Cortex of kidney (tissue), 1 donor: ENCODE measurements around the gene YJEFN3.

Experiments used
- DNase-seq: peaks from one replicate; lab custom pipeline; 2025; lab: John Stamatoyannopoulos, UW

YJEFN3 gene, protein sequence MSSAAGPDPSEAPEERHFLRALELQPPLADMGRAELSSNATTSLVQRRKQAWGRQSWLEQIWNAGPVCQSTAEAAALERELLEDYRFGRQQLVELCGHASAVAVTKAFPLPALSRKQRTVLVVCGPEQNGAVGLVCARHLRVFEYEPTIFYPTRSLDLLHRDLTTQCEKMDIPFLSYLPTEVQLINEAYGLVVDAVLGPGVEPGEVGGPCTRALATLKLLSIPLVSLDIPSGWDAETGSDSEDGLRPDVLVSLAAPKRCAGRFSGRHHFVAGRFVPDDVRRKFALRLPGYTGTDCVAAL

GRCh38 chr19:19528721-19529490, at the start of gene YJEFN3:
Gene YJEFN3 (plus strand): TSS chr19:19528911. CDS start chr19:19528933, 22 bp downstream.
- no peak for DNase-seq

DNA sequence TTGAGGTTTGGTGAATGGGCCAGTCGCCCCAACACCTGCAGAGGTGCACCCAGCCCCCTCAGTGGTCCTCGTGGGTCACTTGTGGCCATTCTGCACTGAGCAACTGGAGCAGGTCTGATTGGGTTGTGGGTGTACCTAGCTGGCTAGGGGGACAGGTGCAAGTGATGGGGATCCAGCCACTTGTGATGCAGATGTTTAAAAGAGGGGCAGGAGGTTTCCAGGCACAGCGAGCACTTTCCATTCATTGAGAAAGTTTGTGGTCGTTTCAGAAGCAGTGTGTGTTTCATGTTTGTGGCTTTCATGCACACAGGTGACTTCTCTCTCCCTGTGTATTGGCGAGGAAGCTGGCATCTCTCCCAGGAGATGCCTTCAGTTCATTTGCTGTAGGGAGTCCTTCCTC, 48.0 kb upstream of the YJEFN3 start:
- DNase-seq = no peak

GRCh38 chr19:19482809-19483596, 45.7 kb upstream of the YJEFN3 start:
- DNase-seq = no peak

DNA sequence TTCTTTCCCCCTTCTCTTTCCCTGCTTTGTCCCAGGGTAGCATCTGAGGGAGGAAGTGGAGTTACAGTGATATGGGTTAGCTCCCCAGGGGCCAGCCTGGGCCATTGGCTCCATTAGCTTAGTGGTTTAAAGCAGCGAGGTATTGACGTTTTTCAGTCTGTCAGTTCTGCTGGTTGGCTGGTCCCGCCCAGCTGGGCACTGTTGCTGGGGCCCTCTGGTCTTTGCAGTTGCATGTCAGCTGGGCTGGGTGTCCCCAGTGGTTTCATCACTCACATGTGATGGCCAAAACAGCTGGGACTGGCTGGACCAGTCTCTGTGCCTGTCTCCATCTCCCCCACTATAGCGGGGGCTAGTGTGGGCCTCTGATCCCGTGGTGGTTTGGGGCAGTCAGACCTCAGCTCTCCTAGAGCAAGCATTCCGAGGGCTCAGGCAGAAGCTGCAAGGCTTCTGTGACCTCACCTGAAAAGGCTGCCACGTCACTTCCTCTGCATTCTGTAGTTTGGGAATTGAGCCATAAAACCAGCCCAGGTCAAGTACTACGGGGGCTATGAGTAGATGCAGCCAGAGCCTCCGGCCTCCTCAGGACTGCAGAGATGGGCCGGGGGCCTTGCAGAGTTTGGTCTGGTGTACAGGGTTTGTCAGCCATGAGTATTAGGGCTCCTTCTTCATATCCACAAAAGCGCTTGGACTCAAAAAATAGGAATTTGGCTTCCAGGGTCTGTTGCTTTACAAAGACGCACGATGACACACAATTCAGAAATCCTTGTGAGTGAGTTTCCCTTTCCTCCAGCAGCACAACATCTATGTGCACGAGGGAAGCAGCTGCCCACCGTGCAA, 43.3 kb upstream of the YJEFN3 start:
- no peak for DNase-seq

DNA sequence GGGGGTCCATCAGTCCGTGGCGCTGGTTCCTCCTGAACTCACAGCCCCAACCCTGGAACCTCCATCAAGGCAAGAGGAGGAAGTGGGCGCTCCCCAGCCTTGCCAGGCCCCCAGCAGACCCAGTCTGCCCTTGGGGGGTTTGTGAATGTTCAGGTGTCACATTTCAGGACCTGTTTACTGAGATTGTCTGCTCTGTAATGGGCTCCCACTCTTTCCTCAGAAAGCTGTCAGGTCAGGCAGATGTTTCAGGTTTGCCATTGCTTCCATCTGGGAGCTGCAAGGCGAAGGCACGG, 42.8 kb upstream of the YJEFN3 start:
- no peak for DNase-seq

DNA sequence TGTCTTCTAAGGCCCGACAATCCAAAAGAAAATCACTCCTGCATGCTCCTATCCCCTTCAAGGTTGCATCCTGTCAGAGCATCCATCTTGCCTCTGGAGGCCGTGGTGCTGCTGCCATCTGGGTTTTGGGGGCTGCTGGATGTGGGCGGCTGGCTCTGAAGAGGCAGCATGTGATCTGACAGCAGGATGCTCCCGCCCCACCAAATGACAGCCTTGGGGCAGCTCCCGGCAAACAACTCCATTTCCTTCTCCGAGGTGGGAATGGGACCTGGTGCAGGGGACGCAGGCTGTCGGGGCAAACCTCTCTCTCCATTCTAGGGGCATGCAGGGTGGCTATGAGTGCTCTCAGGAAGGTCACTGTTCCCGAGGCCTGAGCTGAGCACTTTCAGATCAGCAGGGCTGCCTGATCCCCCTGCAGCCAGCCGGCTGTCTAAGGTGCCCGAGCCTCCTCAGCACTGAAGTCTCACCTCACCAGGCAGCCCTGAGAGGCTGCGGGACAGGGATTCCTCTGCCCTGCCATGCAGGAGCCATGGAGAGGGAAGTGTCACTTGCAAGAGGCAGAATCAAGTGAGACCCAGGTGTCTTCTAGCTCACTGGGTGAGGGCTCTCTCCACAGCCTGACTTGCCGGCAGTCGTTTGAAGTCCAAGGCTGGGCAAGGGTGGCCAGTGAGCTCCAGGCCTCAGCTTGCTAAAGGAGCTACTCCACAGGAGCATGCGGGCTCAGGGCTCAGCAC, 42.2 kb upstream of the YJEFN3 start:
- no peak for DNase-seq

GRCh38 chr19:19487077-19487949, 41.4 kb upstream of the YJEFN3 start:
- DNase-seq = no peak

GRCh38 chr19:19487950-19488874, 40.5 kb upstream of the YJEFN3 start:
- DNase-seq = no peak

DNA sequence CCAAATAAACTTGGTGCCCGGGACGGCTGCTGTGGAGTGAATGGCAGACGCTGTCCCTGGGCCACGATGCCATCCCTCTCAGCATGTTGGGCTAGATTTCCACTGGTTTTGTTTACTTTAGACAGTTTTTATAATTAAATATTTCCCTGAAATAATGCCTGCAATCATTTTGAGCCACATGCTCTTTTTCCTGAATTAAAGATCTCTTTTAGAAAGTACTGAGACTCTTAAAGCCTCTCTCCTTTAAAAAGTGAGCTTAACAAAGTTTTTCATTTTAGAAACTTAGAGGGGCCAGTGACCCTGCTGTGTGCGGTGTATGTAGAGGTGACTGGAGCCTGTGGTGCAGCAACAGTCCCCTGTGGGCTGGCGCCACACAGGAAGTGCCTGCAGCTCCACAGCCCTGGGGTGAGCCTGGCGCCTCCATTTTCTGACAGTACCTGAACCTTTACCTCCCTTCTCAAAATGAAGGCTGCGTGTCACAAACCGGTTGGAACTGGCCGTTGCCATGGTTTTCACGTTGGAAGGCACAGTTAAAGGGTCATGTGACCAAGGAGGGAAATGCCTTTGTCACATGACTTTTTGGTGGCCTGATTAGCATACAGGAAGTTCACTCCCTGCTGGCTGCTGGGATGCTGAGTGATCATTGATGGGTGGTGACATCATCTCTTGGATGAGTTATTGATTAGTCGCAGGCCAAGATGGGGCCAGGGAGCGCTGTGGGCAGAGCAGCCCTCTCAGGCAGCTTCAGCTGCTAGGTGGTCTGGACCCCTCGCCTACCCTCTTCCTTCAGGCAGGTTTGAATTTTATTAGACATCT, 39.6 kb upstream of the YJEFN3 start:
- DNase-seq = no peak

DNA sequence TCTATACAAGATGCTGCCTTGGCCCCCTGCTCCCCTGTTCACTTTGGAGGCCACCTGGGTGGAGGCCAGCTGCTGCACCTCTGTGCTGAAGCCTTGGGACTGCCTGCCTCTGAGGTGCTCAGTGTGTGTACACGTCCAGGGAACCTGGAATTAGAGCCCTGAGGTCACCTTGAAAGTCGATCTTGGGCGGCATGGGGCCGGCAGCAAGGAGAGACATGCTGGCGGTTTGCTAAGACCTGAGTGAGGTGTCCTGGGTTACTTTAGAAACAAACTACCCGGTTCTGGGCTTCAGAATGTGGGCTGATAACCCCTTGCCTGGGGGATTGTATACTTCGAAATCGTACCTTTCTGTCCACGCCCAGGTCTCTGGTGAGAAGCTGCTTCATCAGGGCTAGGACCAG, 38.9 kb upstream of the YJEFN3 start:
- no peak for DNase-seq

DNA sequence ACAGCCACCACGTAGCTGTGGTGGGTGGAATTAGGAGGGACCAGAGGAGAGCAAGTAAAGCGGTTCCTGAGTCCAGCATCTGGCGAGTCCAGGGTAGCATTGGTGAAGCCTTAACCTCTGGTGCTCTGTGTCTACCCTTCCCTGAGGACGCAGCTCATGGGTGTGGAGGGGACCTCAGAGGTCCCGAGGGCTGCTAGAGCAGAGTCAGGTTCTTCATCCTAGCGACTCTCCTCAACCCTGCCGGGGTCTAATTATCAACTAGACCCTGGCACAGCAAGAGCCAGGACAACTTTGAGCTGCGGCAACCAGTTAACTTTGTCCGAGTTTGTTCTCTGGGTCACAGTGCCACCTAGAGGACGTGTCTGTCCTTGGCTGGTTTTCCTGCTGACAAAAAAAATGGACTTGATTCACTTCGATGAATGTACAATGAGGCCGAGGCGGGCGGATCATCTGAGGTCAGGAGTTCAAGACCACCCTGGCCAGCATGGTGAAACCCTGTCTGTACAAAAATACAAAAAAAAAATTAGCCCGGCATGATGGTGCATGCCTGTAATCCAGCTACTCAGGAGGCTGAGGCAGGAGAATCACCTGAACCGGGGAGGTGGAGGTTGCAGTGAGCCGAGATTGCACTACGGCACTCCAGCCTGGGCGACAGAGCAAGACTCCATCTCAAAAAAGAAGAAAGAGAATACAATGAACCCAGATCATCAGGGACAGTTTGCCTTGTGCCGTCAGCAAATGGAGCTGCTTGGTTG, 38.3 kb upstream of the YJEFN3 start:
- DNase-seq = no peak

- no peak for DNase-seq
Measured at GRCh38 chr19:19491321-19492025, 37.2 kb upstream of the YJEFN3 start.

- DNase-seq = no peak
Measured at GRCh38 chr19:19492026-19492610, 36.6 kb upstream of the YJEFN3 start.

GRCh38 chr19:19493841-19494546, 34.7 kb upstream of the YJEFN3 start:
- no peak for DNase-seq

DNA sequence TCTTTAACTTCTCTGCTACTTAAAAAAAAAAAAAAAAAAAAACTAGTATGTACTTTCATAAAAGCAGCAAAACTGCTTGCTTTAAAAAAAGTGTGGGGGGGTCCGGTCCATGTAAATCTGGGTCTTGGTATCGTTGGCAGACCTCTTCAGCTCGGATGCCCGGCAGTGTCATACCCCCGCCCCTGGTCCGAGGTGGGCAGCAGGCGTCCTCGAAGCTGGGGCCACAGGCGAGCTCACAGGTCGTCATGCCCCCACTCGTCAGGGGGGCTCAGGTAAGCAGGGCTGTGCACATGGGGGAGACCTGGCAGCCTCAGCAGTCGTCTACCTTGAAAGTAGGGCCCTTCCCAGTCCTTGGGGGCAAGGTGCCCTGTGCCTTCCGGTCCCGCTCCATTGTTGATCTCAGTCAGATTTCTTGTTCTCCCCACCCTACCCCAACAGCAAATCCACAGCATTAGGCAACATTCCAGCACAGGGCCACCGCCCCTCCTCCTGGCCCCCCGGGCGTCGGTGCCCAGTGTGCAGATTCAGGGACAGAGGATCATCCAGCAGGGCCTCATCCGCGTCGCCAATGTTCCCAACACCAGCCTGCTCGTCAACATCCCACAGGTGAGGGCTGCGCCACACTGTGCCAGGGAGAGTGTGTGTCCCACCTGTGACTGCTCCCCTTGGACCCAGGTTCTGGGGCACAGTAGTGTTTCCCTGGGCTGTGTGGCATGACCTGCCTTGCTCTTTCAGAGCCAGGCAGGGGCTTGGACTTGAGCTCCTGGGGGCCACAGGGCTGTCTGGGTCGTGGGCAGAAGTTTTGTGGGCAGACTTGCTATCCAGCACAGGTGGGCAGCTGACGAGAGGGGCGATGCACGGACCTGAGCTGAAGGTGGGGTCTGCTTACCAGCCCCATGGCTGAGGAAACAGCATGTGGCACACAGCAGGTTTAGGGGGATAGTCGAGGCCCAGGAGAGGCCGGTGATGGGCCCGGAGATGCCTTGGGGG, 32.8 kb upstream of the YJEFN3 start:
- no peak for DNase-seq
